HepG2 (cell line): ENCODE data around the gene NUB1. TPM values are rescaled to one million over a fixed set of nuclear protein-coding genes. Genes with fewer than 3 reads are reported as not detected.

ENCODE experiments used
- ATAC-seq: fragments of 200-7000 bp; cut with Tn5 transposase; 3 replicates; pipeline ENCODE4 v1.9.1; 2020; ENCODE audit warnings: mild to moderate bottlenecking, moderate library complexity
- BruUV-seq: library from RNA; stranded (reverse); fragments of 400-500 nt; replicated peaks from 2 replicates; lab custom pipeline; 2021; lab: Mats Ljungman, UMichigan
- CTCF ChIA-PET: fragments of 300-600 bp; formaldehyde crosslinking; extraction: SDS; loops from one replicate; lab custom pipeline; 2021; ENCODE audit warnings: low total read pairs, inconsistent platforms, low intra/inter-chr PET ratio; lab: Yijun Ruan, JAX
- POLR2A ChIA-PET: fragments of 350-600 bp; sonication (Branson Sonifier 250); formaldehyde crosslinking; loops from one replicate; lab custom pipeline; 2020; ENCODE audit warnings: antibody characterized with exemption, inconsistent platforms; lab: Yijun Ruan, JAX
- DNase-seq: peaks from one replicate; pipeline ENCODE4 v3.0.0-alpha.2; 2015; ENCODE audit warnings: low spot score
- FAIRE-seq: peaks from 3 replicates; lab custom pipeline; 2011; peaks lifted over from hg19 to GRCh38; lab: Jason Lieb, UNC
- H2AFZ ChIP-seq: one replicate; pipeline ENCODE4 v1.6.1; 2011; ENCODE audit warnings: low read length, inconsistent platforms
- H3K27ac ChIP-seq: fragments of 300-600 bp; 3 replicates; pipeline ENCODE4 v1.8.0; 2011; ENCODE audit warnings: mixed run types, mild to moderate bottlenecking, mixed read lengths, low read length, inconsistent platforms; ENCODE audit not compliant: insufficient read depth; ENCODE audit errors: extremely low read length
- H3K27me3 ChIP-seq, 2 experiments: fragments of 200-600 bp in 1 of 2; 2 replicates in 1 of 2; 3 replicates in 1 of 2; pipeline versions ENCODE4 v1.6.0 to v1.8.0; 2011; ENCODE audit warnings: low read length in 2 of 2, mild to moderate bottlenecking in 2 of 2, moderate library complexity in 2 of 2, inconsistent platforms in 1 of 2; ENCODE audit not compliant: insufficient read depth in 2 of 2, control insufficient read depth in 1 of 2
- H3K36me3 ChIP-seq, 2 experiments: fragments of 200-600 bp in 1 of 2; replicated peaks in 1 of 2; 2 replicates in 1 of 2; 3 replicates in 1 of 2; pipeline versions ENCODE4 v1.5.1 to v1.8.0; 2011; ENCODE audit warnings: low read length in 2 of 2, inconsistent platforms in 1 of 2; ENCODE audit not compliant: insufficient read depth in 2 of 2, control insufficient read depth in 1 of 2
- H3K4me1 ChIP-seq: 2 replicates; pipeline ENCODE4 v1.5.1; 2012; ENCODE audit warnings: low read length, inconsistent platforms; ENCODE audit not compliant: insufficient read depth
- H3K4me2 ChIP-seq: 2 replicates; pipeline ENCODE4 v1.6.0; 2011; ENCODE audit warnings: low read depth, low read length, inconsistent platforms
- H3K4me3 ChIP-seq, 3 experiments: fragments of 200-600 bp in 1 of 3; sonication (generic), shearing (Covaris generic) in 1 of 3; replicated peaks in 1 of 3; 2 replicates each; pipeline ENCODE4 v1.5.1; 2011 to 2016; ENCODE audit warnings: low read length in 3 of 3, inconsistent platforms in 2 of 3, low read depth in 2 of 3, mild to moderate bottlenecking in 2 of 3, control low read depth in 1 of 3, mixed read lengths in 1 of 3; ENCODE audit not compliant: insufficient read depth in 1 of 3
- H3K79me2 ChIP-seq: one replicate; pipeline ENCODE4 v1.6.1; 2011; ENCODE audit warnings: low read length, inconsistent platforms; ENCODE audit not compliant: insufficient read depth
- H3K9ac ChIP-seq: 2 replicates; pipeline ENCODE4 v1.6.0; 2011; ENCODE audit warnings: mild to moderate bottlenecking, low read depth, low read length, inconsistent platforms; ENCODE audit not compliant: insufficient read depth
- H3K9me3 ChIP-seq: 2 replicates; pipeline ENCODE4 v1.5.1; 2012; ENCODE audit warnings: mild to moderate bottlenecking, low read length
- H4K20me1 ChIP-seq: 2 replicates; pipeline ENCODE4 v1.6.0; 2011; ENCODE audit warnings: inconsistent platforms, mild to moderate bottlenecking, low read length, moderate library complexity; ENCODE audit not compliant: insufficient read depth
- CBX5 ChIP-seq: sonication (generic); formaldehyde crosslinking; IDR thresholded peaks from 2 replicates; pipeline ENCODE4 v1.4.0; 2020; ENCODE audit warnings: missing genetic modification reagents, borderline replicate concordance
- HNRNPK ChIP-seq: fragments of 200-400 bp; formaldehyde crosslinking; IDR thresholded peaks from 2 replicates; pipeline ENCODE4 v1.6.1; 2018; ENCODE audit warnings: low read length, low read depth, moderate library complexity, mild to moderate bottlenecking; ENCODE audit not compliant: poor library complexity, severe bottlenecking
- HNRNPUL1 ChIP-seq: fragments of 200-400 bp; formaldehyde crosslinking; IDR thresholded peaks from 2 replicates; pipeline ENCODE4 v1.6.1; 2017; ENCODE audit warnings: low read depth, mild to moderate bottlenecking, low read length, moderate library complexity
- PLRG1 ChIP-seq: fragments of 450-650 bp; conservative IDR thresholded peaks from 2 replicates; pipeline ENCODE4 v1.6.1; 2016
- POLR2AphosphoS5 ChIP-seq: IDR thresholded peaks from 2 replicates; pipeline ENCODE4 v1.6.1; 2012; ENCODE audit warnings: low read depth, low read length
- RFXANK ChIP-seq: IDR thresholded peaks from 2 replicates; pipeline ENCODE4 v1.6.1; 2016
- SMYD3 ChIP-seq: sonication (generic); formaldehyde crosslinking; IDR thresholded peaks from 2 replicates; pipeline ENCODE4 v1.8.1; 2023; ENCODE audit warnings: mild to moderate bottlenecking, missing genetic modification reagents
- TARDBP ChIP-seq: sonication (generic); formaldehyde crosslinking; IDR thresholded peaks from 2 replicates; pipeline ENCODE4 v1.8.0; 2022; ENCODE audit warnings: mild to moderate bottlenecking, missing genetic modification reagents
- THAP9 ChIP-seq: sonication (generic); formaldehyde crosslinking; IDR thresholded peaks from 2 replicates; pipeline ENCODE4; 2020; ENCODE audit warnings: missing genetic modification reagents, mild to moderate bottlenecking, borderline replicate concordance
- USF2 ChIP-seq, 2 experiments: sonication (generic) in 1 of 2; formaldehyde crosslinking in 1 of 2; IDR thresholded peaks; 2 replicates each; pipeline versions ENCODE4 v1.5.1 to v1.6.1; 2011 to 2020; ENCODE audit warnings: borderline replicate concordance in 1 of 2, low read depth in 1 of 2, low read length in 1 of 2, mild to moderate bottlenecking in 1 of 2, missing genetic modification reagents in 1 of 2, moderate library complexity in 1 of 2
- WIZ ChIP-seq: sonication (generic); formaldehyde crosslinking; IDR thresholded peaks from 2 replicates; pipeline ENCODE4 v1.5.1; 2020; ENCODE audit warnings: mild to moderate bottlenecking, missing genetic modification reagents
- ZHX1 ChIP-seq: sonication (generic); formaldehyde crosslinking; IDR thresholded peaks from 2 replicates; pipeline ENCODE4 v1.8.1; 2022; ENCODE audit warnings: low read depth, mild to moderate bottlenecking, missing genetic modification reagents
- ZMYM4 ChIP-seq: sonication (generic); formaldehyde crosslinking; IDR thresholded peaks from 2 replicates; pipeline ENCODE4 v1.8.1; 2023; ENCODE audit warnings: mild to moderate bottlenecking, missing genetic modification reagents
- ZNF556 ChIP-seq: sonication (generic); formaldehyde crosslinking; IDR thresholded peaks from 2 replicates; pipeline ENCODE4 v1.4.0; 2020; ENCODE audit warnings: mild to moderate bottlenecking, missing genetic modification reagents, borderline replicate concordance
- WGBS: methylation state at CpG from one replicate; pipeline ENCODE4 v1.1.6; 2017; ENCODE audit warnings: low lambda C conversion rate; 5-methylcytosine and 5-hydroxymethylcytosine counted together
- in situ Hi-C: cut with HindIII; loops from 2 replicates; pipeline ENCODE4 v1.10.0; 2017; ENCODE audit warnings: low pct_unique_long_range_greater_than_20kb; ENCODE audit not compliant: extremely low pct_ligation_motif_present
- intact Hi-C: fragments of 100-400 bp; cut with micrococcal nuclease; formaldehyde crosslinking; loops from one replicate; pipeline ENCODE4 v1.10.0; 2022; ENCODE audit not compliant: unreplicated experiment
- polyA plus RNA-seq, 8 experiments: library from polyadenylated mRNA; depleted of rRNA in 3 of 8; stranded (reverse) in 7 of 8; unstranded in 1 of 8; fragments of >200 nt; fragmentation: Illumina TruSeq in 4 of 8; extraction: Trizol in 4 of 8; gene quantifications; 2 replicates each; pipeline versions ENCODE4 v1.2.1 to v1.2.3, GENCODE V29; 2011 to 2016; ENCODE audit warnings: low read depth in 4 of 8, missing spikeins in 1 of 8, mixed read lengths in 1 of 8; ENCODE audit not compliant: insufficient read depth in 1 of 8
- total RNA-seq, 5 experiments: library from RNA; depleted of rRNA; stranded (reverse); fragments of >200 nt; fragmentation: Illumina TruSeq; extraction: Trizol; gene quantifications; 2 replicates each; pipeline ENCODE4 v1.2.3, GENCODE V29; 2016; ENCODE audit warnings: low read depth in 1 of 5

The NUB1 gene
- total and polyA plus RNA-seq, 2 of the 13 experiments (the other 11 are each of a cell fraction or from before 2014, with no cell fraction given) = 27.1 to 37.0 TPM

GRCh38 chr7:151372612-151373265, 31.1 kb downstream of the NUB1 start:
- FAIRE-seq = no peak
- Histone ChIP-seq H3K4me2 (no peak overlapping the region), H3K36me3 (peaks cover 6 to 36% of the 10 kb centered on the region in 2 experiments; a peak in 4 of 5 replicates), H3K4me1 (no peaks in the 10 kb centered on the region), H3K27me3 (no peaks in the 10 kb centered on the region), H3K4me3 (no peak overlapping the region), H3K9me3 (no peaks in the 10 kb centered on the region), H3K79me2 (no peaks in the 10 kb centered on the region), H3K9ac (no peak overlapping the region), H4K20me1 (no peaks in the 10 kb centered on the region), H3K27ac (no peak overlapping the region), H2AFZ (no peak overlapping the region)
- 91% methylated on average over 10 of the region's 10 CpGs for WGBS
- POLR2A ChIA-PET = no interaction called here
- DNase-seq = no peak
- ATAC-seq = no peak
- in situ Hi-C loops (no loop called here), intact Hi-C loops (no loop called here)
- CTCF ChIA-PET = no interaction called here
- BruUV-seq = no TSS peak
- TF ChIP-seq RFXANK (CRISPR knock-in tag) (no peak), WIZ (CRISPR knock-in tag) (no peak), TARDBP (no peak), ZHX1 (no peak), PLRG1 (no peak), HNRNPK (no peak), ZMYM4 (no peak), THAP9 (no peak), HNRNPUL1 (no peak), SMYD3 (CRISPR knock-in tag) (no peak), CBX5 (CRISPR knock-in tag) (no peak), POLR2AphosphoS5 (no peak), USF2 (IDR thresholded peaks at IDR 0.05; ENCODE audit: low read depth, low read length) (no peak), USF2 (CRISPR knock-in tag; IDR thresholded peaks at IDR 0.05; ENCODE audit: borderline replicate concordance) (no peak), ZNF556 (CRISPR knock-in tag) (no peak)
